Keratinocyte (primary cell): ENCODE data around the gene HNRNPU.

Experiments
- EZH2 ChIP-seq: IDR thresholded peaks from one replicate; pipeline ENCODE4 v1.6.1; 2012; ENCODE audit warnings: inconsistent platforms, mild to moderate bottlenecking, low read length, moderate library complexity
- TF ChIP-seq, protein P1 (sequence below), 3 experiments: IDR thresholded peaks in 1 of 3; conservative IDR thresholded peaks in 1 of 3; optimal IDR thresholded peaks in 1 of 3; 2 replicates in 2 of 3; 3 replicates in 1 of 3; pipeline versions ENCODE3 to v1.5.1; 2011; ENCODE audit warnings: low read length in 3 of 3, mild to moderate bottlenecking in 3 of 3, moderate library complexity in 2 of 3, control low read depth in 1 of 3, inconsistent platforms in 1 of 3; ENCODE audit not compliant: insufficient read depth in 2 of 3; ENCODE audit errors: extremely low read depth in 1 of 3

- TF ChIP-seq, protein P1, sequence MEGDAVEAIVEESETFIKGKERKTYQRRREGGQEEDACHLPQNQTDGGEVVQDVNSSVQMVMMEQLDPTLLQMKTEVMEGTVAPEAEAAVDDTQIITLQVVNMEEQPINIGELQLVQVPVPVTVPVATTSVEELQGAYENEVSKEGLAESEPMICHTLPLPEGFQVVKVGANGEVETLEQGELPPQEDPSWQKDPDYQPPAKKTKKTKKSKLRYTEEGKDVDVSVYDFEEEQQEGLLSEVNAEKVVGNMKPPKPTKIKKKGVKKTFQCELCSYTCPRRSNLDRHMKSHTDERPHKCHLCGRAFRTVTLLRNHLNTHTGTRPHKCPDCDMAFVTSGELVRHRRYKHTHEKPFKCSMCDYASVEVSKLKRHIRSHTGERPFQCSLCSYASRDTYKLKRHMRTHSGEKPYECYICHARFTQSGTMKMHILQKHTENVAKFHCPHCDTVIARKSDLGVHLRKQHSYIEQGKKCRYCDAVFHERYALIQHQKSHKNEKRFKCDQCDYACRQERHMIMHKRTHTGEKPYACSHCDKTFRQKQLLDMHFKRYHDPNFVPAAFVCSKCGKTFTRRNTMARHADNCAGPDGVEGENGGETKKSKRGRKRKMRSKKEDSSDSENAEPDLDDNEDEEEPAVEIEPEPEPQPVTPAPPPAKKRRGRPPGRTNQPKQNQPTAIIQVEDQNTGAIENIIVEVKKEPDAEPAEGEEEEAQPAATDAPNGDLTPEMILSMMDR (optimal IDR thresholded peaks at IDR 0.05 in 1 of 3, IDR thresholded peaks at IDR 0.05 in 1 of 3, conservative IDR thresholded peaks at IDR 0.05 in 1 of 3; ENCODE audit: extremely low read depth in 1 of 3, insufficient read depth in 2 of 3, low read length in 3 of 3) = no peak
- no peak for TF ChIP-seq EZH2
Observed at GRCh38 chr1:244896550-244896949, 32.2 kb upstream of the HNRNPU start.
